H9 (cell line): ENCODE results near the gene SLC34A1. TPM values are rescaled to one million over a fixed set of nuclear protein-coding genes. Genes with fewer than 3 reads are reported as not detected.

Experiments
- DNase-seq: peaks from one replicate; pipeline ENCODE4 v3.0.0-alpha.2; 2017
- H2AFZ ChIP-seq: one replicate; pipeline ENCODE4 v1.6.1; 2013; ENCODE audit warnings: mild to moderate bottlenecking, low read length, control low read depth, moderate library complexity
- H2AK5ac ChIP-seq: 2 replicates; pipeline ENCODE4 v1.6.1; 2013; ENCODE audit warnings: low read length, control low read depth, mixed read lengths; ENCODE audit not compliant: insufficient read length
- H2BK120ac ChIP-seq: one replicate; pipeline ENCODE4 v1.6.1; 2013; ENCODE audit warnings: low read depth, mild to moderate bottlenecking, low read length, control low read depth, inconsistent platforms; ENCODE audit not compliant: poor library complexity, severe bottlenecking
- H2BK12ac ChIP-seq: 2 replicates; pipeline ENCODE4 v1.6.1; 2013; ENCODE audit warnings: low read length, control low read depth, mixed read lengths, low read depth; ENCODE audit not compliant: insufficient read length
- H2BK15ac ChIP-seq: 2 replicates; pipeline ENCODE4 v1.6.1; 2013; ENCODE audit warnings: low read depth, low read length, control low read depth
- H2BK20ac ChIP-seq: one replicate; pipeline ENCODE4 v1.6.1; 2013; ENCODE audit warnings: low read depth, mild to moderate bottlenecking, low read length, control low read depth, inconsistent platforms; ENCODE audit not compliant: poor library complexity, severe bottlenecking
- H2BK5ac ChIP-seq: 2 replicates; pipeline ENCODE4 v1.6.1; 2013; ENCODE audit warnings: low read length, control low read depth, mixed read lengths; ENCODE audit not compliant: insufficient read length
- H3K14ac ChIP-seq: 2 replicates; pipeline ENCODE4 v1.6.1; 2013; ENCODE audit warnings: low read length, control low read depth; ENCODE audit not compliant: insufficient read depth
- H3K18ac ChIP-seq: 2 replicates; pipeline ENCODE4 v1.6.1; 2013; ENCODE audit warnings: low read depth, mild to moderate bottlenecking, mixed read lengths, low read length, control low read depth; ENCODE audit not compliant: insufficient read length
- H3K23ac ChIP-seq: 2 replicates; pipeline ENCODE4 v1.6.1; 2013; ENCODE audit warnings: low read length, control low read depth, mixed read lengths, low read depth; ENCODE audit not compliant: insufficient read length
- H3K23me2 ChIP-seq: 2 replicates; pipeline ENCODE4 v1.6.1; 2013; ENCODE audit warnings: low read depth, mild to moderate bottlenecking, mixed read lengths, low read length, control low read depth; ENCODE audit not compliant: insufficient read length, poor library complexity, severe bottlenecking
- H3K27ac ChIP-seq: 2 replicates; pipeline ENCODE4 v1.5.1; 2013; ENCODE audit warnings: low read length, control low read depth, mixed read lengths, low read depth; ENCODE audit not compliant: insufficient read length
- H3K27me3 ChIP-seq: 2 replicates; pipeline ENCODE4 v1.6.1; 2013; ENCODE audit warnings: low read length, control low read depth, inconsistent platforms; ENCODE audit not compliant: insufficient read depth
- H3K4ac ChIP-seq: 2 replicates; pipeline ENCODE4 v1.6.1; 2013; ENCODE audit warnings: low read depth, mild to moderate bottlenecking, control low read depth, inconsistent platforms, low read length, moderate library complexity
- H3K4me1 ChIP-seq: 2 replicates; pipeline ENCODE4 v1.6.1; 2013; ENCODE audit warnings: low read length, control low read depth, inconsistent platforms; ENCODE audit not compliant: insufficient read depth
- H3K4me2 ChIP-seq: 2 replicates; pipeline ENCODE4 v1.6.1; 2013; ENCODE audit warnings: low read length, control low read depth, mixed read lengths; ENCODE audit not compliant: insufficient read length, insufficient read depth
- H3K56ac ChIP-seq: 2 replicates; pipeline ENCODE4 v1.6.1; 2013; ENCODE audit warnings: low read depth, mild to moderate bottlenecking, mixed read lengths, low read length, control low read depth; ENCODE audit not compliant: insufficient read length
- H3K79me1 ChIP-seq: 2 replicates; pipeline ENCODE4 v1.6.1; 2013; ENCODE audit warnings: low read depth, mild to moderate bottlenecking, moderate library complexity, low read length, control low read depth, inconsistent platforms; ENCODE audit not compliant: insufficient read depth, poor library complexity, severe bottlenecking
- H3K79me2 ChIP-seq: 2 replicates; pipeline ENCODE4 v1.6.1; 2013; ENCODE audit warnings: low read length, control low read depth, inconsistent platforms; ENCODE audit not compliant: insufficient read depth
- H3K9ac ChIP-seq: 2 replicates; pipeline ENCODE4 v1.6.1; 2013; ENCODE audit warnings: low read length, control low read depth, mixed read lengths; ENCODE audit not compliant: insufficient read length; ENCODE audit errors: extremely low read depth
- H3K9me3 ChIP-seq: one replicate; pipeline ENCODE4 v1.6.1; 2013; ENCODE audit warnings: low read depth, low read length, inconsistent platforms; ENCODE audit not compliant: control insufficient read depth
- H3T11ph ChIP-seq: one replicate; pipeline ENCODE4 v1.6.1; 2013; ENCODE audit warnings: mild to moderate bottlenecking, low read length, control low read depth, inconsistent platforms
- H4K20me1 ChIP-seq: one replicate; pipeline ENCODE4 v1.6.1; 2013; ENCODE audit not compliant: control insufficient read depth, insufficient read length, insufficient read depth
- H4K5ac ChIP-seq: 2 replicates; pipeline ENCODE4 v1.6.1; 2013; ENCODE audit warnings: low read depth, mild to moderate bottlenecking, mixed read lengths, low read length, control low read depth; ENCODE audit not compliant: insufficient read length
- H4K8ac ChIP-seq: replicated peaks from 2 replicates; pipeline ENCODE4 v1.6.1; 2013; ENCODE audit warnings: low read length, control low read depth, mixed read lengths, low read depth; ENCODE audit not compliant: insufficient read length
- H4K91ac ChIP-seq: 2 replicates; pipeline ENCODE4 v1.6.1; 2013; ENCODE audit warnings: low read depth, mild to moderate bottlenecking, moderate library complexity, mixed read lengths, low read length, control low read depth; ENCODE audit not compliant: insufficient read length
- H3K27ac Mint-ChIP-seq, 3 experiments: 2 replicates in 2 of 3; 3 replicates in 1 of 3; pipeline ENCODE4 v1.8.0; 2020 to 2021; ENCODE audit warnings: mixed read lengths in 3 of 3, mild to moderate bottlenecking in 1 of 3, moderate library complexity in 1 of 3
- H3K27me3 Mint-ChIP-seq: 2 replicates; pipeline ENCODE4 v1.8.0; 2021; ENCODE audit warnings: low read depth, mild to moderate bottlenecking, moderate library complexity, mixed read lengths
- H3K36me3 Mint-ChIP-seq, 3 experiments: 2 replicates in 2 of 3; 3 replicates in 1 of 3; pipeline ENCODE4 v1.8.0; 2020 to 2021; ENCODE audit warnings: low read depth in 3 of 3, mixed read lengths in 3 of 3; ENCODE audit not compliant: insufficient read depth in 1 of 3
- H3K4me1 Mint-ChIP-seq, 2 experiments: 2 replicates each; pipeline ENCODE4 v1.8.0; 2020; ENCODE audit warnings: mixed read lengths in 2 of 2
- H3K4me3 Mint-ChIP-seq, 2 experiments: 2 replicates in 1 of 2; 3 replicates in 1 of 2; pipeline ENCODE4 v1.8.0; 2020 to 2021; ENCODE audit warnings: mild to moderate bottlenecking in 2 of 2, mixed read lengths in 2 of 2, moderate library complexity in 1 of 2
- H3K9me3 Mint-ChIP-seq, 2 experiments: 2 replicates in 1 of 2; 3 replicates in 1 of 2; pipeline ENCODE4 v1.8.0; 2020; ENCODE audit warnings: mild to moderate bottlenecking in 2 of 2, mixed read lengths in 2 of 2, moderate library complexity in 1 of 2
- CTCF ChIP-seq: fragments of 200-600 bp; sonication (generic); conservative IDR thresholded peaks from 3 replicates; pipeline ENCODE4 v1.8.0; 2021; ENCODE audit warnings: antibody characterized with exemption, mild to moderate bottlenecking
- WGBS: extraction: QIAGEN DNeasy Blood & Tissue Kit; methylation state at CpG from one replicate; pipeline ENCODE4 v1.1.7; 2013; ENCODE audit warnings: missing lambda C conversion rate, low lambda C conversion rate, mixed read lengths; ENCODE audit not compliant: insufficient read length; ENCODE audit errors: extremely low coverage; 5-methylcytosine and 5-hydroxymethylcytosine counted together
- total RNA-seq: library from RNA; stranded (reverse); gene quantifications from 2 replicates; pipeline ENCODE4 v1.2.1, GENCODE V29; 2021

The SLC34A1 gene
- total RNA-seq, 1 experiment from 2014 or later, result not detected

DNA sequence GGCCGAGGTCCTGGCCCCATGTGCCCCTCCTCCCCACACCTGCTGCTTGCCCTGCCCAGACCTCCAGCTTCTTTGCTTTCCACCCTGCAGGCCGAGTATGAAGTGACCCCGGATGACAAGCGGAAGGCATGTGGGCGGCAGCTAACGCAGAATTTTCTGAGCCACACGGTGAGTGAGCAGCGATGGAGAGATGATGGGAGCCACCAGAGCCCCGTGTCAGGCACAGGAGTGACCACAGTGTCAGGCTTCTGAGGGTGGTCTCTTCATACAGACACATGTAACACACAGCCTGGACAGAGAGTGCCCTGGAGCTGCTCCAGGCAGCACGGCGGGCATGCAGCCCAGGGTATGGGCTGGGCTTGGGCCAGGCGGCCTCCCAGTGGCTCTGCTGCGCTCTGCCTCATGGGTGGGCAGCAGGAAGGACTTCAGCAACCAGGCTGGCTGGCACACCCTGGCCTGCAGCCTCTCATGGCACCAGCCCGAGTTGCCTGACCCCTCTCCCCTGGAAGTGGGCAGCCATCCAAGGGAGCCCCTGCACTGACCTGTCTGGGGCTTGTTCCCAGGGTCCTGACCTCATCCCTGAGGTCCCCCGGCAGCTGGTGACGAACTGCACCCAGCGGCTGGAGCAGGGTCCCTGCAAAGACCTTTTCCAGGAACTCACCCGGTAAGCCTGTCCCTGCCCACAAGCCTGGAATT, 48.1 kb downstream of the SLC34A1 start:
- Mint-ChIP-seq H3K36me3 (peaks cover 11 to 58% (median 52%) of the 10 kb centered on the region in 3 experiments; a peak in 6 of 7 replicates), H3K4me3 (no peak overlapping the region), H3K27me3 (peaks cover 1% of the 10 kb centered on the region; the same call in 1 of the 2 replicates), H3K9me3 (no peaks in the 10 kb centered on the region), H3K27ac (no peak overlapping the region), H3K4me1 (peaks cover 11 to 26% of the 10 kb centered on the region in 2 experiments)
- Histone ChIP-seq H3K79me1 (no peaks in the 10 kb centered on the region), H3K23ac (no peak overlapping the region), H3K14ac (no peak overlapping the region), H3K79me2 (no peaks in the 10 kb centered on the region; the same call in 1 of the 2 replicates), H4K8ac (no peak overlapping the region), H2BK5ac (no peak overlapping the region), H2BK20ac (no peak overlapping the region), H2AFZ (no peak overlapping the region), H3K4ac (no peak overlapping the region), H3K23me2 (peaks cover under 1% of the 10 kb centered on the region), H3K4me1 (no peaks in the 10 kb centered on the region; the same call in 1 of the 2 replicates), H4K91ac (no peak overlapping the region), H2AK5ac (no peak overlapping the region), H3K9ac (no peak overlapping the region), H4K5ac (no peak overlapping the region), H4K20me1 (peaks cover 2% of the 10 kb centered on the region), H2BK15ac (no peak overlapping the region), H3K27ac (no peak overlapping the region), H2BK120ac (no peak overlapping the region), H3K18ac (no peak overlapping the region), H3T11ph (no peak overlapping the region), H3K4me2 (no peak overlapping the region), H3K56ac (no peak overlapping the region), H2BK12ac (no peak overlapping the region), H3K27me3 (no peaks in the 10 kb centered on the region), H3K9me3 (no peaks in the 10 kb centered on the region)
- no CpG with 5 or more reads among the region's 18 CpGs for WGBS
- no peak for TF ChIP-seq CTCF
- DNase-seq, result no peak
